BJ (cell line): ENCODE measurements around the gene RELT. TPM values are rescaled to one million over a fixed set of nuclear protein-coding genes. Genes with fewer than 3 reads are reported as not detected.

Experiments
- CTCF ChIA-PET: fragments of 350-600 bp; formaldehyde crosslinking; extraction: SDS; loops from one replicate; lab custom pipeline; 2021; ENCODE audit warnings: antibody characterized with exemption, inconsistent platforms; lab: Yijun Ruan, JAX
- POLR2A ChIA-PET: fragments of 300-600 bp; sonication (Branson Sonifier 250); formaldehyde crosslinking; extraction: SDS; loops from one replicate; lab custom pipeline; 2021; ENCODE audit warnings: antibody characterized with exemption; lab: Charles Lee
- DNase-seq: peaks from one replicate; pipeline ENCODE4 v3.0.0-alpha.2; 2011; ENCODE audit warnings: low read depth
- H3K27me3 ChIP-seq: 2 replicates; pipeline ENCODE4 v1.6.0; 2011; ENCODE audit warnings: low read length; ENCODE audit not compliant: control insufficient read depth, insufficient read depth
- H3K36me3 ChIP-seq: 2 replicates; pipeline ENCODE4 v1.5.1; 2011; ENCODE audit warnings: low read length; ENCODE audit not compliant: control insufficient read depth, insufficient read depth
- H3K4me3 ChIP-seq: 2 replicates; pipeline ENCODE4 v1.5.1; 2011; ENCODE audit warnings: low read depth, mild to moderate bottlenecking, control low read depth, low read length
- polyA plus RNA-seq: library from polyadenylated mRNA; depleted of rRNA; stranded (reverse); fragments of >200 nt; gene quantifications from 2 replicates; pipeline ENCODE4 v1.2.3, GENCODE V29; 2011; rRNA removed
- TF ChIP-seq, protein P1 (sequence below): IDR thresholded peaks from 2 replicates; pipeline ENCODE4 v1.5.1; 2011; ENCODE audit warnings: low read depth, mild to moderate bottlenecking, control low read depth, inconsistent platforms, low read length, moderate library complexity; ENCODE audit not compliant: insufficient read depth

The RELT gene
- polyA plus RNA-seq, 1 experiment, result 3.7 TPM

DNA sequence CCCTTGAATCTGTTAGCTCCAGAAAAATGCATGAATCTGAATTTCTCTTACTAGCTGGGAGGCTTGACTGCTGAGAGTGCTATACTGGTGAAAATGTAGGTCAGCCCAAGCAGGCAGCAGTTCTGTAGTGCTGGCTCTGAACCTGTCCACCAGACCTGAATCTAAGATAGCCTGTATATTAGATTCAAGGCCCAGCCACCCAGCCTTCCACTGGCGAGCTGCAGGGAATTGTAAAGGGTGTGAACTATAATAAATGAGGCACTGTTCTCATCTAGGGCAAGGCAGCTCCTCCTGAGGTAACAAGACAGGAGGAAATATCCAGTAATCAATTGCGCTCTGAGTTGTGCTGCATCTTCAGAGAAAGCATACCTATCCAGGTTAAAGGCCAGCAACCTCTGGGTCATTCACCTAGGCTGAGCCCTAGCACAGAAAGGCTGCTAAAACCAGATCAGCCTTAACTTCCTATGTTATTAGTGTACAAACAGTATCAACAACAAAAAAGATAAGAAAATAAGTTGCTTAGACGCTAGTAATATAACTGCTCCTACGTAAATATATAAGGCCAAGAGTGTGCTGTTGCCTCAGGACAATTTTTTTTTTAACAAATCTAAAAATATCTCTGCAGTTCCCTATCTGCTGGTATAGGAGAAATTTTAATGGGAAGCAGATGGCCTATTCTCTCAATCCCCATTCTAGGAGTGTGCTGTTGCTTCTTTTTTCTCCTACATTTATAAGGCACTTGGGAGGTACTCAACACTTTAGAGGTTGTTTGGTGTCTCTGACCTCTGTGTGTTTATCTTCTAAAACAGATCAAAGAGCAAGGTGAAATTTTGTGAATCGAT lies 63.0 kb downstream of the RELT start:
- TF ChIP-seq, protein P1, sequence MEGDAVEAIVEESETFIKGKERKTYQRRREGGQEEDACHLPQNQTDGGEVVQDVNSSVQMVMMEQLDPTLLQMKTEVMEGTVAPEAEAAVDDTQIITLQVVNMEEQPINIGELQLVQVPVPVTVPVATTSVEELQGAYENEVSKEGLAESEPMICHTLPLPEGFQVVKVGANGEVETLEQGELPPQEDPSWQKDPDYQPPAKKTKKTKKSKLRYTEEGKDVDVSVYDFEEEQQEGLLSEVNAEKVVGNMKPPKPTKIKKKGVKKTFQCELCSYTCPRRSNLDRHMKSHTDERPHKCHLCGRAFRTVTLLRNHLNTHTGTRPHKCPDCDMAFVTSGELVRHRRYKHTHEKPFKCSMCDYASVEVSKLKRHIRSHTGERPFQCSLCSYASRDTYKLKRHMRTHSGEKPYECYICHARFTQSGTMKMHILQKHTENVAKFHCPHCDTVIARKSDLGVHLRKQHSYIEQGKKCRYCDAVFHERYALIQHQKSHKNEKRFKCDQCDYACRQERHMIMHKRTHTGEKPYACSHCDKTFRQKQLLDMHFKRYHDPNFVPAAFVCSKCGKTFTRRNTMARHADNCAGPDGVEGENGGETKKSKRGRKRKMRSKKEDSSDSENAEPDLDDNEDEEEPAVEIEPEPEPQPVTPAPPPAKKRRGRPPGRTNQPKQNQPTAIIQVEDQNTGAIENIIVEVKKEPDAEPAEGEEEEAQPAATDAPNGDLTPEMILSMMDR, result no peak
- no peaks in the 10 kb centered on the region for H3K27me3 ChIP-seq
- ChIA-PET POLR2A (no interaction called here), CTCF (interaction anchor here (0.5 kb wide), 1 partner anchor 317 kb away, joined by 3 read pairs; no protein-coding TSS in a partner anchor)
- no peak overlapping the region for H3K4me3 ChIP-seq
- no peaks in the 10 kb centered on the region for H3K36me3 ChIP-seq
- DNase-seq, result peak; percentile 21

- ChIA-PET CTCF (interaction anchor here (0.7 to 1.5 kb wide), 2 partner anchors 33 to 37 kb away, joined by 3 to 4 read pairs; no protein-coding TSS in a partner anchor), POLR2A (no interaction called here)
- DNase-seq, result no peak
- TF ChIP-seq, protein P1, result no peak
- Histone ChIP-seq H3K4me3 (no peak overlapping the region), H3K27me3 (no peaks in the 10 kb centered on the region), H3K36me3 (no peaks in the 10 kb centered on the region)
These were observed 69.8 kb downstream of the RELT start for GRCh38 chr11:73445980-73446379.

DNA sequence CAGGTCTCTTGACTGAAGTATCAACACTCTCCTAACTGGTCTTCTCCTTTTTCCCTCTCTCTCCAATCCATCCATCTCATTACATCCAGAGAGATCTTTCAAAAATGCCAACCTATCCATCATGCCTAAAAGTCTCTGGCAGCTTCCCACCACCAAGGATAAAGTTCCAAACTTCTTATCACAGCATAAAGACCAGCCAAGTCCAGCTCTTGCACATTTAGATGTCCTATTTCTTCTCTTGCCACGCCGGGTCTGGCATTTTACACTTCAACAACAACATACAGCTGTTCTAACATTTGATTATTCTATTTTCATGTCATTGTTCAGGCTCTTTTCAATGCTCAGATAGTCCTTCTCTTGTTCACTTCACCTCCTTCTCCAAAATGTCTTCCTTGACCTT lies 70.6 kb downstream of the RELT start:
- Histone ChIP-seq H3K27me3 (no peaks in the 10 kb centered on the region), H3K4me3 (no peak overlapping the region), H3K36me3 (no peaks in the 10 kb centered on the region)
- POLR2A ChIA-PET, result no interaction called here
- no peak for DNase-seq
- CTCF ChIA-PET, result interaction anchor here (1.5 kb wide), 1 partner anchor 32 kb away, joined by 4 read pairs; no protein-coding TSS in a partner anchor
- TF ChIP-seq, protein P1, result no peak

Other genes with a start within 250 kb of the RELT start
- gene FCHSD2, start 234.1 kb upstream of the RELT start, polyA plus RNA-seq, result 24.9 and 30.3 TPM in 2 replicates
- 0.15 TPM in 2 replicates for gene P2RY2, start 158.1 kb upstream of the RELT start, polyA plus RNA-seq
- 0.56 and 1.5 TPM in 2 replicates for gene P2RY6, start 104.1 kb upstream of the RELT start, polyA plus RNA-seq
- gene ARHGEF17, start 68.1 kb upstream of the RELT start, polyA plus RNA-seq, result 50.3 and 85.7 TPM in 2 replicates
- 18.0 and 19.1 TPM in 2 replicates for gene FAM168A, start 221.7 kb downstream of the RELT start, polyA plus RNA-seq